ENCODE results near the gene PRMT3.
"Not testable (repeated sequence)": the region's sequence is repeated elsewhere in the genome, so short reads cannot be mapped to it uniquely, and the experiment has no call there.

PRMT3 gene

GRCh38 chr11:20518323-20518834, 130.9 kb downstream of the PRMT3 start:
- DNase-seq, result no peak

GRCh38 chr11:20522536-20522935, 135.0 kb downstream of the PRMT3 start:
- no peak for DNase-seq

GRCh38 chr11:20529757-20530156, 142.2 kb downstream of the PRMT3 start:
- no peak for DNase-seq

- no peak for DNase-seq
Measured at GRCh38 chr11:20530942-20531703, 143.6 kb downstream of the PRMT3 start.

GRCh38 chr11:20535271-20535881, 147.9 kb downstream of the PRMT3 start:
- DNase-seq, result no peak

- no peak for DNase-seq
Measured at GRCh38 chr11:20536365-20536764, 148.8 kb downstream of the PRMT3 start.

- no peak for DNase-seq
Measured at GRCh38 chr11:20536784-20537183, 149.3 kb downstream of the PRMT3 start.

- no peak for DNase-seq
Measured at GRCh38 chr11:20541503-20541902, 154.0 kb downstream of the PRMT3 start.

GRCh38 chr11:20544603-20545237, 157.2 kb downstream of the PRMT3 start:
- no peak for DNase-seq

- no peak for DNase-seq
Measured at GRCh38 chr11:20547411-20547810, 159.9 kb downstream of the PRMT3 start.

- DNase-seq, result no peak
Measured at GRCh38 chr11:20551096-20551495, 163.6 kb downstream of the PRMT3 start.

GRCh38 chr11:20555783-20556182, 168.3 kb downstream of the PRMT3 start:
- no peak for DNase-seq

GRCh38 chr11:20556396-20556795, 168.9 kb downstream of the PRMT3 start:
- not testable (repeated sequence) for DNase-seq

GRCh38 chr11:20558741-20559140, 171.2 kb downstream of the PRMT3 start:
- no peak for DNase-seq

All from C1 segment of cervical spinal cord (tissue), 14 donors.